Nephron progenitor cell (in vitro differentiated cells): ENCODE measurements around the gene INPP4B.

ENCODE experiments used
- DNase-seq: peaks from one replicate; pipeline ENCODE4 v3.0.0; 2021
- H3K27ac Mint-ChIP-seq: 2 replicates; pipeline ENCODE4 v1.8.0; 2021; ENCODE audit warnings: mild to moderate bottlenecking, moderate library complexity, mixed read lengths
- H3K27me3 Mint-ChIP-seq: 2 replicates; pipeline ENCODE4 v1.8.0; 2021; ENCODE audit warnings: mild to moderate bottlenecking, low read depth, mixed read lengths; ENCODE audit not compliant: poor library complexity
- H3K36me3 Mint-ChIP-seq: 2 replicates; pipeline ENCODE4 v1.8.0; 2021; ENCODE audit warnings: low read depth, mixed read lengths
- H3K4me1 Mint-ChIP-seq: 2 replicates; pipeline ENCODE4 v1.8.0; 2021; ENCODE audit warnings: mixed read lengths
- H3K4me3 Mint-ChIP-seq: 2 replicates; pipeline ENCODE4 v1.8.0; 2021; ENCODE audit warnings: mild to moderate bottlenecking, moderate library complexity, mixed read lengths
- H3K9me3 Mint-ChIP-seq: 2 replicates; pipeline ENCODE4 v1.8.0; 2021; ENCODE audit warnings: mild to moderate bottlenecking, moderate library complexity, mixed read lengths
- TF ChIP-seq, protein P1 (sequence below): fragments of 200-600 bp; sonication (generic); IDR thresholded peaks from 2 replicates; pipeline ENCODE4 v1.5.0; 2021; ENCODE audit warnings: antibody characterized with exemption

The INPP4B gene

DNA sequence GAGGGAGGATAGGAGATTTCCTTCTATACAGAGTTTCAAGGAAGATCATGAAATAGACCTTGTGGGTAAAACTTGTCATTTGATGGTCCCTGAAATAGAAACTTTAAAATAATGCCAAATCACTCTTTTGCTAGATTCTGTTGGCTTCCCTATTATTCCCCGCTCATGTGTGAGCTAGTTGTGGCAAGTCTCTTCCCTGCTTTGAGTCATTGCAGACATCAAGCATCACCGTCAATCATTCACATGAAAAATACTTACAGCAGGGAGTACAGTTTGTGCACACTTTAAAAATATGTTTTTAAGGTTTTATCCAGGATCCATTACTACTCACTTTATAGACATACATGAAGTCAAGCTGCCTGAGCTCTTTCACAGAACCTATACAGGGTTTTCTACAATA lies 35.2 kb upstream of the INPP4B start:
- TF ChIP-seq, protein P1, sequence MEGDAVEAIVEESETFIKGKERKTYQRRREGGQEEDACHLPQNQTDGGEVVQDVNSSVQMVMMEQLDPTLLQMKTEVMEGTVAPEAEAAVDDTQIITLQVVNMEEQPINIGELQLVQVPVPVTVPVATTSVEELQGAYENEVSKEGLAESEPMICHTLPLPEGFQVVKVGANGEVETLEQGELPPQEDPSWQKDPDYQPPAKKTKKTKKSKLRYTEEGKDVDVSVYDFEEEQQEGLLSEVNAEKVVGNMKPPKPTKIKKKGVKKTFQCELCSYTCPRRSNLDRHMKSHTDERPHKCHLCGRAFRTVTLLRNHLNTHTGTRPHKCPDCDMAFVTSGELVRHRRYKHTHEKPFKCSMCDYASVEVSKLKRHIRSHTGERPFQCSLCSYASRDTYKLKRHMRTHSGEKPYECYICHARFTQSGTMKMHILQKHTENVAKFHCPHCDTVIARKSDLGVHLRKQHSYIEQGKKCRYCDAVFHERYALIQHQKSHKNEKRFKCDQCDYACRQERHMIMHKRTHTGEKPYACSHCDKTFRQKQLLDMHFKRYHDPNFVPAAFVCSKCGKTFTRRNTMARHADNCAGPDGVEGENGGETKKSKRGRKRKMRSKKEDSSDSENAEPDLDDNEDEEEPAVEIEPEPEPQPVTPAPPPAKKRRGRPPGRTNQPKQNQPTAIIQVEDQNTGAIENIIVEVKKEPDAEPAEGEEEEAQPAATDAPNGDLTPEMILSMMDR: no peak
- H3K4me3 Mint-ChIP-seq: no peak overlapping the region
- H3K27me3 Mint-ChIP-seq: no peaks in the 10 kb centered on the region

DNA sequence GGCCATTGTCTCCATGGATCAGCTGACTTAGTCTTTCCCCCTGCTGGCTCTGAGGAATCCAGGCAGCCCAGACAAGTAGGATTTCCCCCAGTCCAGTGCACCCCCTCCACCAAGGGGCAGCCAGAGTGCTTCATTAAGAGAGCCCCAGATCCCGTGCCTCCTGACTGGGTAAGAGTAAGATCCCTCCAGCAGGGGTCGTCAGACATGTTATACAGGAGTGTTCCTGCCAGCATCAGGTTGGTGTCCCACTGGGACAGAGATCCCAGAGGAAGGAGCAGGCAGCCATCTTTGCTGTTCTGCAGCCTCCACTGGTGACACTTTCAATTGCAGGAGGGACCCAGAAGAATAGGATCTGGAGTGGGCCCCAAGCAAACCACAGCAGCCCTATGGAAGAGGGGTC lies 29.0 kb upstream of the INPP4B start:
- H3K4me1 Mint-ChIP-seq: no peaks in the 10 kb centered on the region
- peaks cover 28% of the 10 kb centered on the region for H3K9me3 Mint-ChIP-seq
- no peak overlapping the region for H3K27ac Mint-ChIP-seq
- no peak overlapping the region for H3K4me3 Mint-ChIP-seq
- H3K27me3 Mint-ChIP-seq: peaks cover 5% of the 10 kb centered on the region
- no peaks in the 10 kb centered on the region for H3K36me3 Mint-ChIP-seq
- TF ChIP-seq, protein P1: no peak
- no peak for DNase-seq

More for the DNA sequence above, 35.2 kb upstream of the INPP4B start:
- no peak overlapping the region for H3K27ac Mint-ChIP-seq
- peaks cover 12% of the 10 kb centered on the region for H3K9me3 Mint-ChIP-seq
- H3K4me1 Mint-ChIP-seq: no peaks in the 10 kb centered on the region
- DNase-seq: no peak
- H3K36me3 Mint-ChIP-seq: no peaks in the 10 kb centered on the region

DNA sequence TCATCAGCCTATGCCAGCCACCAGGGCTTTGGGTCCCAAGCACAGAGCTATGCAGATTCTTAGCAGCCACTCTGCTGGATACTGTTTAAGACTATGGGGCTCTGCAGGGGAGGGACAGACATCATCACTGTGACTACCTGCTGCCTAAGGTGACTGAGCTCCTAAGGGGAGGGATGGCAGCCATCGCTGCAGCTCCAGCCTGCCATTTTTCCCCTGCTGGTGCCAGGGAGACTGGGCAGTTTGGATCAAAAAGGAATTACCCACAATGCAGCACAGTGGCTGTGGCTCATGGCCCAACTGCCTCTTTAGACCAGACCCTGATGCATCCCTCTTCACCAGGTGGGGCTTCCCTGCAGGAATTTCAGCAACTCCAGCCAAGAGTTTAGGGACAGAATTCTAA lies 28.6 kb upstream of the INPP4B start:
- Mint-ChIP-seq H3K9me3 (peaks cover 28% of the 10 kb centered on the region), H3K27me3 (peaks cover 5% of the 10 kb centered on the region), H3K27ac (no peak overlapping the region), H3K4me1 (no peaks in the 10 kb centered on the region), H3K36me3 (no peaks in the 10 kb centered on the region), H3K4me3 (no peak overlapping the region)
- no peak for DNase-seq
- TF ChIP-seq, protein P1: no peak

DNA sequence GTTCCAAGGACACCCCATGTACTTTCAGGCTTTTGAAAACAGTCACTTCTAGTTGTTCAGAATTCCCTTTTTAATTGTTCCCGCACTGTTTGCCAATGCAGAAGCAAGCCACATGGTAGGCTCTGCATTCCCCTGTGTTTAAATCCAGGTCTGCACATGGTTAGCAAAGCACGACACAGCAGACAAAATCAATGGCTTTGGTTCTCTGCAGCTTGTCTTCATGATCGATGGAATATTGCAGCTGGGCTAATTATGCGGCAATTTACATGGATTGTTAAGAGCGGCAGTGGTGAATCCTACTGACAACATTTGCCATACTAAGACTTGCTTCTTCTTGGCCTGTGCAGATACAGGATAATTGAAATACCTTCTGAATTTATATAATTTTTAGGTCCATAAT lies 20.6 kb upstream of the INPP4B start:
- Mint-ChIP-seq H3K36me3 (no peaks in the 10 kb centered on the region), H3K27ac (no peak overlapping the region), H3K4me1 (no peaks in the 10 kb centered on the region), H3K27me3 (peaks cover 12% of the 10 kb centered on the region), H3K9me3 (peaks cover 4% of the 10 kb centered on the region), H3K4me3 (no peak overlapping the region)
- TF ChIP-seq, protein P1: no peak
- DNase-seq: no peak

DNA sequence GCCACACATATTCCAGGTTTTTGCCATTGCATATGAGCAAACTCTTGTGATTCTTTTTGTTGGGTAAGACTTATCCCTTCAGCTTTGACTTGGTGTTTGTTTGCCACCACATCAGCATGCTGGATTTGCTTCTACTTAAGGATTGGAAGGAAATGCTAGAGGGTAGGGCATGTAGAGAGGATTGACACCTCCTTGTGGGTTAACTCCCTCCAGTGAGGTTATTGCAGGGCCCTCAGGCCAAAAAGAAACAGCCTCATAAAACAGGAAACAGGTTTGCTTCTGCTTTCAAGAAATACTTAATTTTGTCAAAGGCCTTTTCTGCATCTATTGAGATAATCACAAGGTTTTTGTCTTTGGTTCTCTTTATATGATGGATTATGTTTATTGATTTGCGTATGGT lies 15.2 kb upstream of the INPP4B start:
- H3K4me1 Mint-ChIP-seq: peaks cover 8% of the 10 kb centered on the region
- H3K27ac Mint-ChIP-seq: no peak overlapping the region
- no peaks in the 10 kb centered on the region for H3K27me3 Mint-ChIP-seq
- DNase-seq: no peak
- H3K36me3 Mint-ChIP-seq: no peaks in the 10 kb centered on the region
- TF ChIP-seq, protein P1: no peak
- no peaks in the 10 kb centered on the region for H3K9me3 Mint-ChIP-seq
- H3K4me3 Mint-ChIP-seq: no peak overlapping the region

DNA sequence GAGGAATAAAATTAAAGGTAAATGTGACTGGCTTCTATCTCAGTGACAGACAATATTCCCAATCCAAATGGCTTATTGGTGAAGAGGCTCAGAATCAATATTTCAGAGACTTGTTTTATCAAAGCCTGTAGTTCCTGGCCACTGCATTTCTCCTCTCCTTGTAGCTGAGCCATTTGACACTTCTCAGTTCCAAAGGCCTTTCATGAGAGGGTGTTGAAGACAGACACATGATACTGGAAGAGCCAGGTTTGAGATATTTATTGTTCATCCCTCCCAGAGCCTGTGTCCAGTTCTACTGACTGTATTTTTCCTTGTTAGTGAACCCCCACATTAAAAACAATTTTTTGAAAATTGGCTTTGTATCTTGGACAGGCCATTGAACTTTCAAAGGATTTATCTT lies 12.9 kb upstream of the INPP4B start:
- Mint-ChIP-seq H3K27me3 (no peaks in the 10 kb centered on the region), H3K9me3 (no peaks in the 10 kb centered on the region), H3K27ac (no peak overlapping the region), H3K4me1 (peaks cover 8% of the 10 kb centered on the region), H3K4me3 (no peak overlapping the region), H3K36me3 (no peaks in the 10 kb centered on the region)
- no peak for DNase-seq
- TF ChIP-seq, protein P1: no peak
